ENCODE results near the gene RNF2.

Gene RNF2

DNA sequence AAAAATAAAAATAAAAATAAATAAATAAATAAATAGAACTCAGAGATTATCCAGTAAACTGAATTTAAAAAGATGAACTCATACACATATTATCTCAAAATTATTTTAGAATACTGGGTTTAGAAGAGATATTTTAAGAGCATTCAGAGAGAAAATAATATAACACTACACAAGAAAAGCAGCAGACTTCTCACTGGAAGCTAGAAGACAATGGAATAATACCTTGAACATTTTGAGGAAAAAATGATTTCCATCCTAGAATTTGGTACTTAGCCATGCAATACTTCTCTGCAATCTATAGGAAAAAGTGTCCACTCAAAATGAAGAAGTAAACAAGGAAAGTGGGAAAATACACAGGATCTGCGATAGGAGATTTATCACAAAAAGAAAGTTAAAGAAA, 87.2 kb downstream of the RNF2 start:
- in situ Hi-C loops (cut with HindIII; ENCODE audit: low pct_unique_long_range_greater_than_20kb, low sequenced_read_pairs) = no loop called here
- TF ChIP-seq JUND (IDR thresholded peaks at IDR 0.05; ENCODE audit: low read depth) = no peak

DNA sequence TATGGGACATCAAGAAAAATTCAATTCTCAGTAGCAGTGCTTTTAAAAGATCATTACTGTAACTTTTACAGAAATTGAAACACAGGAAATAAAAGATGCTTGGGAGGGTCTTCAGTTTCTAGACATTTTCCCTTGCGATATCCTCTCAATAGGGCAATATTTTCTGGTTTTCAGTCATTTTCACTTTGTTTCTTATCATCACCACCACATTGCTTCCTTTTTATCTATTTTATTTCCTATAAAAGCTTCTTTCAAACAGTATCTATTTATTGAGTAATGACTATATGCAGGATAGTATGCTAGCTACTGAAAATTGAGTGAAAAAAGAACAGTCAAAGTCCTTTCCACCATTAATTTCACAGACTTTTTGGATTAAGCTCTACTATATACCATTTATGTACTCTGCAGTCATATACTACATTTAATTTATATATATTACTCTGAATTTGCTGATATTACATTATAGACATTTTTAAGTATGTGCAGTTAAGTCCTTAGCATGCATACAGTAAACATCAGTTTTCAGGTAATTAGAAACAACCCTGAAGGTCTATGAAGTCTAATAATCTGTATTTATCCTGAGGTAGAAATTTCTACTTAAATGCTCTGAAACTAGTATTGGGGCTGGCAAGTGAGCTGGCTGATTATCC, 92.7 kb downstream of the RNF2 start:
- no peak for TF ChIP-seq JUND (IDR thresholded peaks at IDR 0.05; ENCODE audit: low read depth)
- in situ Hi-C loops (cut with HindIII; ENCODE audit: low pct_unique_long_range_greater_than_20kb, low sequenced_read_pairs) = no loop called here
- DNase-seq (ENCODE audit: low read depth in 1 of 2, low spot score in 1 of 2) = no peak

More for the DNA sequence above, 87.2 kb downstream of the RNF2 start:
- DNase-seq (ENCODE audit: low read depth in 1 of 2, low spot score in 1 of 2) = no peak

DNA sequence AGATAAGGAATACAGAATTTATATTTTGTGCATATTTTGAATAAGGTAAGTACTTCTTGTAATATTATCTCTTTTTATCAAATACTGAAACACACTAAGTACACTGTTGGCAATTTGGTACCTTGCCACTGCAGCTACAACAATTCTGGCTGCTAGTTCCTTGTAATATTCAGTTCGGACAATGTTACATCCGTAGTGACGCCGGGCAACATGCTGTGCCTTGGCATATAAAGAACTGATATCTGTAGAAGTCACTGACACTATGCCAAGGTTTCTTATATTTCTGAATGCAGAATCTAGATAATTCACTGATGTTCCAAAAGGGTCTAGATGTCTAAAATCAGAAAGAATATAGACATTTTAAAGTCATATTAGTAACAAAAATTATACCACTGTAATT, 93.9 kb downstream of the RNF2 start:
- in situ Hi-C loops (cut with HindIII; ENCODE audit: low pct_unique_long_range_greater_than_20kb, low sequenced_read_pairs) = no loop called here
- DNase-seq (ENCODE audit: low read depth in 1 of 2, low spot score in 1 of 2) = no peak
- TF ChIP-seq JUND (IDR thresholded peaks at IDR 0.05; ENCODE audit: low read depth) = no peak

DNA sequence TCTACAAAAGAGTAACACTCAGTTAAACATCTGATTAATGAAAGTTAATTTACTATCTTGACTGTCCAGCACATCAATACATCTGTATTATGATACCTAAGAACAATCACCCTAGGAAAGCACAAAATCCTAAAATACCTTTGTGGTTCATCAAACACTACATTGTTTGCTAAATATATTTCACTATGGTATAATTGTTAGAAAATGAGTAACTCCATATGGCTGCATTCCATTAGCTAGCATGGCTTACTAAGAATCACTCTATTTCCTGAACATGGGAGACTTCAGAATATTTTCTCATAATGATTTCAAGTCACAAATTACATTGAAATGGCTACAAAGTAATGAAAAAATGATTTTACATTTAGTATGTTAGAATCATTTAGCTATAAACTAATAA, 98.9 kb downstream of the RNF2 start:
- in situ Hi-C loops (cut with HindIII; ENCODE audit: low pct_unique_long_range_greater_than_20kb, low sequenced_read_pairs) = no loop called here
- no peak for DNase-seq (ENCODE audit: low read depth in 1 of 2, low spot score in 1 of 2)

DNA sequence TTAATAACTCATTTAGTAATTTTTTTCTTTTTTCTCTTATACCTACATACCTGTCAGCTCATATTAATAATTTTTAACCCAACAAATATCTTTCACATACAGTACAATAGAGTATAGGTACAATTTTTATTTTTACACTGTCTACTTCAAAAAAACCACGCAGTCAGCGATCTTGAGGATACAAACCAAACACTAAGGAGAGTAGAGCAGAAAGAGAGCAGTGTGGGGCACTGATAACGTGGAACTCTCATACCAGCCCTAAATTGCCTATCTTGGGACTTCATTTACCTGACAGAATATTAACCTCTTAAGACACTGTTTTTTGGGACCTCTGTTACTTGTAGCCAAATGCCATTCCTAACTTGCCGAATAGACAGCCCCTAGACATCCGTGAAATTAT, 105.9 kb downstream of the RNF2 start:
- in situ Hi-C loops (cut with HindIII; ENCODE audit: low pct_unique_long_range_greater_than_20kb, low sequenced_read_pairs) = no loop called here
- DNase-seq (ENCODE audit: low read depth in 1 of 2, low spot score in 1 of 2) = no peak
- no peak for TF ChIP-seq JUND (IDR thresholded peaks at IDR 0.05; ENCODE audit: low read depth)

More for the DNA sequence above, 98.9 kb downstream of the RNF2 start:
- TF ChIP-seq JUND (IDR thresholded peaks at IDR 0.05; ENCODE audit: low read depth) = no peak
